ENCODE results near the gene RNLS.

GRCh38 chr10:88244781-88245625, 338.1 kb downstream of the RNLS start:
- no peak for TF ChIP-seq CTCF (IDR thresholded peaks at IDR 0.05; ENCODE audit: insufficient read depth, low read length, poor library complexity, severe bottlenecking)
- TF ChIP-seq EZH2phosphoT487 (conservative IDR thresholded peaks at IDR 0.05; ENCODE audit: low read length): no peak
